Measurements from ENCODE around the gene RAB4A.
"Not testable (repeated sequence)": the region's sequence is repeated elsewhere in the genome, so short reads cannot be mapped to it uniquely, and the experiment has no call there.

RAB4A gene

DNA sequence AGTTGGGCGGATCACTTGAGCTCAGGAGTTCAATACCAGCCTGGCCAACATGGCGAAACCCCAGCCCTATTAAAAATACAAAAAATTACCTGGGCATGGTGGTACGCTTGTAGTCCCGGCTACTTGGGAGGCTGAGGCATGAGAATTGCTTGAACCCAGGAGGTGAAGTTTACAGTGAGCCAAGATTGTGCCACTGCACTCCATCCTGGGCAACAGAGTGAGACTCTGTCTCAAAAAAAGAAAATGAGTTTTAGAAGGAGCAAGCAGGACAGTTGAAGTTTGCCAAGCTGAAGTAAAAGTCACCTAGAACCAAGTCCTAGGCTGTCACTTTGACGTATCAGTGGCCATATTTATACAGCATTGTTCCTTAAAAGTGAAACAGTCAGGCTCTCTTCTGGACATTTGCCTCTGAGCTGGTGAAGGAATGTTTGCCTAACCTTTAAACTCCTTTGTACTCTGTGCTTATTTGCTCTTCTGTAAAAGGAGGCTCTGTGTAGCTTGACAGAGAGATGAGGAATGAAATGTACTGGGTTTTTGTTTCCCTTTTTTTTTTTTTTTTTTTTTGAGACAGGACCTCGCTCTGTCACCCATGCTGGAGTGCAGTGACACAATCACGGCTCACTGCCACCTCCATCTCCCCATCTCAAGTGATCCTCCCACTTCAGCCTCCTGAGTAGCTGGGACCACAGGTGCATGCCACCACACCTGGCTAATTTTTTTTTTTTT, 2.8 kb downstream of the RAB4A start:
- no peak for DNase-seq

DNA sequence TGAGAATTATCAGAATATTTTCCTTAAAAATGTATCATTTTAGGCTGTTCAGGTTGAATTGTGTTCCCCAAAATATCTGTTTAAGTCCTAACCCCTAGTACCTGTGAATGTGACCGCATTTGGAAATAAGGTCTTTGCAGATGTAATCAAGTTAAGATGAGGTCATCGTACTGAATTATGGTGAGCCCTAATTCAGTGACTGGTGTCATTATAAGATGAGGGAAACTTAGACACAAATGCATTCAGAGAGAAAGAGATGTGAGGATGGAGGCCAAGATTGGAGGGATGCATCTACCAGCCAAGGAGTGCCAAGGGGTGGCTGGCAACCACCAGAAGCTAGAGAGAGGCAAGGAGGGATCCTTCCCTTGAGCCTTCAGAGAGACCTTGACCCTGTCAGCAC, 4.1 kb downstream of the RAB4A start:
- DNase-seq, result no peak

DNA sequence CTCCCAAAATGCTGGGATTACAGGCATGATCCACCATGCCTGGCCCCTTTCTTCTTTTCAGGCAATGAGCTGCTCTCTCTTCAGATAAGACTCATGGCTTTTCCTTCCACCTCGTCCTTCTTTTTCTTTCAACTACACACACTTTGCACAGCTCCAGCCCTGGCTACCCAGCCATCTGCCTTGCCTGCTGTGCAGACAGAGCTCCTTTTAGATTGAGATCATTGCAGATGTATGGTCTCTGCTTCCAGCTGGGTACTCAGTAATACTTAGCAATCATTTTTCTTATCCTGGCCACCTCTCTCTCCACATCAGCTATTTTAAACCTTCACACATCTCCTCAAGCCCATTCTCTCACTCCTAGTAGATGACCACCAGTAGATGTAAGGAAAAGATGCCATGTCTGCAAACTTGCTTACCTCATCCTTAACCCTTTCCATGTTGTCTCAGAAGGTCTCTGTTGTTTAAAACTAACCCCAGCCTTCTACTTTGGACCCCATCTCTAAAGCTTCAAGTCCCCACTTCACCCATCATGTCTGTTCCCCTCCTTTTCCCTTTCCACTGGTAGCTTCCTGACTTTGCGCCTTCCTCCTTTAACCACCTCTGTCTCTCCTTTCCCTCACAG, 7.3 kb downstream of the RAB4A start:
- no peak for DNase-seq

DNA sequence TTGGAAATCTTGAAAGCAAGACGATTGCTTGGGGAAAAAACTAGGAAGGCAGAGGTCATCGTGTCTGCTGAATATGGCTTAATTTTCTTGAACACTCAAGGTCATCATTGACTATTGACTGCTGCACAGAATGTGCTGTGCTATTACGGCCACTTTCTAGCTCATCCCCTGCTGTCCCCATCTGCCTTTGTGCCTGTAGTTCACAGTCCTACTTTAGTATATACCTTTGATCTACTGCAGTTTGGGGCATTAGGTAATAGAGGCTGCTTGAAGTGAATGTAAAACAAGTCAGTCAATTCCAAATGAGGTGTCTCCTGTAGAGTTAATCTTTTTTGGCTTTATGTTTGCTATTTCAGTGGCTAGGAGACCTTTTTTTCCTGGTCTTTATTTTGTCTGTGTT, 8.3 kb downstream of the RAB4A start:
- DNase-seq, result no peak

DNA sequence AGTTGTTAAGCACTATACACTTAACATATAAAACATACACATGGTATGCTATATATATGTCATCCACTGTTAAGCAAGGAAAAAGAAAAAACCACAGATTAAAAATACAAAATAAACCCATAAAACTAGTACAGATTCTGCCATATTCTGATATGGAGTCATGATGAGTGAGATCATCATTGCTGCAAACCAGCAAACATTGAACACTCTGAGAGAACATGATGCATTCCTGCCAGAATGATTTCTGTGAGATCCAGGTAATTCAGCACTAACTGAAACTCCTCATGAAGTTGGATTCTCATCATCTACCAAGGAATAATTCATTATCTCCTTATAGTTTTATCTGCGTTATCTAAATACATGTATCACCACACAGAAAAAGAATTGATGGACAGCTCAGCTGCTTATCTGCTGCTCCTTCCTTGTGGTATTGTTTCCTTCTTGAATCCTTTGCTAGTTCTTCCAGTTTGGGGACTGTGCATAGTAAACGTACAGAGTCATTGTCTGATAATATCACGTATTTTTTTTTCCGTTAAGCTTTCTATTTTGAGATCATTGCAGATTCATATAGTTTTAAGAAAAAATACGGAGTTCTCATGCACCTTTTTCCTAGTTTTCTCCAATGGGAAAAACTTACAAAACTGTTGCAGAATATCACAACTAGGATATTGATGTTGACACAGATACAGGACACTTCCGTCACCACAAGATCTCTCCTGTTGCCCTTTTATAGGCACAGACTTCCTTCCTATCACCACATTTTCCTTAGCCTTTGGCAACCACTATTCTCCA, 9.3 kb downstream of the RAB4A start:
- DNase-seq, result no peak

DNA sequence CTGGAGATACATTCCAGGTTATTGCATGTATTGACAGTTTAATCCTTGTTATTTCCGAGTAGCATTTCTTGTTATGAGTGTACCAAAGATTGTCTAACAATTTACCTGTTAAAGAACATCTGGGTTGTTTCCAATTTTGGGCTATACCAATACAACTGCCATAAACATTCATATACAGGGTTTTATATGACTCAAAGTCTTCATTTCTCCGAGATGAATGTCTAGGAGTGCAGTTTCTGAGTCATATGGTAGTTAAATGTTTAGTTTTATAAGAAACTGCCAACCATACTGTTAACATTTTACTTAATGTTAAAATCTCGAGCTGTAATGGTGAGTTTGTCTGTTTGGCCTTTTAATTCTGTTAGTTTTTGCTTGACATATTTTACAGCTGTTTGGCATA, 10.0 kb downstream of the RAB4A start:
- no peak for DNase-seq

DNA sequence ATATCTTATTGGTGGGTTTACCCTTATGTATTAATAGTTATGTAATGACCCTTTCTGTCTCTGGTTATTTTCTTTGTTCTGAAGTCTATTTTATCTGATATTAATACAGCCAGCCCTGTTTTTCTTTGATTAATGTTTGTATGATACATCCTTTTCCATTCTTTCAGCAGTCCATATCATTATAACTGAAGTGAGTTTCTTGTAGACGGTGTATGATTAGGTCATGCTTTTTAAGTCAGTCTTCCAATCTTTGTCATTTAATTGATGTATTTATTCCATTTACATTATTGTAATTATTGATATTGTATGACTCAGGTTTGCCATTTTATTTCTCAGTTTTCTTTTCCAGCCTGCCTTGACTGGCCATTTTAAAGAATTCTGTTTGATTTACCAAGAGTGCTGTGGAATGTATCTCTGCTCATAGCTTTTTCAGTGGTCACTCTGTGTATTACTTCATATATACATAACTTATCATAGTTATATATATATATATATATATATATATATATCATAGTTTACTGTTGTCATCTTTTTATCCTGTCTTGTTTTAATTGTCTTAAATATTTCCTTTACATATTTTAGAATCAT, 10.5 kb downstream of the RAB4A start:
- DNase-seq, result no peak

DNA sequence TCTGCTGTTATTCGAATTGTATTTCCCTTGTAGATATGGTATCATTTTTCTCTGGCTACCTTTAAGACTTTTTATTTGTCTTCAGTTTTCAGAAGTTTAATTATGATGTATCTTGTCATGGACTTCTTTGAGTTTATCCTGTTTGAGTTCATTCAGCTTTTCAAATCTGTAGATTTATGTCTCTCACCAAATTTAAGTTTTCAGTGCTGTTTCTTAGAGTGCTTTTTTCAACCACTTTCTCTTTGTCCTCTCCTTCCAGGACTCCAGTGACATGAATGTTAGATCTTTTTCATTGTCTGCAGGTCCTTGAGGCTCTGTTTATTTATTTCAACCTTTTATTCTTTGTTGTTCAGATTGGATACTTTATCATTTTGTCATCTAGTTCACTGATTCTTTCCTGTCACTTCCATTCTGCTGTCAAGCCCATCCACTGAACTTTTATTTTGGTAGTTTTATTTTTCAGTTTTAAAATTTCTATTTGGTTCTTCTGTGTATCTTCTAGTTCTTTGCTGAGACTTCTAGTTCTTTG, 11.4 kb downstream of the RAB4A start:
- no peak for DNase-seq

DNA sequence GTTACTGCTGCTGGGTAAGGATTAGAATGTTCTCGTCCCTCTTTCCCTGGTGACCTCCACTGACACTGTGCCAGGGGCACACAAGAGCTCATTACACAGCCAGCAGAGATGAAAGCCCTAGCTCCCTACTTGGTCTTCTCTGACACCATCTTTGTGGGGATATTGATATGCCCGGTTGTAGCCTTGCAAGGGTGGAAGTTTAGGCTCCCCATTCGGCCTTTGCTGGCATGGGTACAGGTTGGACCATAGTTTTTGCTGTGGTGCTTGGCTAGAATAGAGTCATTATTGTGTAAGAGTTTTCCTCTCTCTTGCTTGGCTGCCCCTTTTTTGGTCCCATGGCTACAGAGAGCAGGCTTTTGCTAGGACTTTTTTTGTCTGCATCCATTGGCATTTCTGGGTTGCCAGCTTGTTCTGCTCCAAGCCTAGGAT, 12.3 kb downstream of the RAB4A start:
- no peak for DNase-seq

DNA sequence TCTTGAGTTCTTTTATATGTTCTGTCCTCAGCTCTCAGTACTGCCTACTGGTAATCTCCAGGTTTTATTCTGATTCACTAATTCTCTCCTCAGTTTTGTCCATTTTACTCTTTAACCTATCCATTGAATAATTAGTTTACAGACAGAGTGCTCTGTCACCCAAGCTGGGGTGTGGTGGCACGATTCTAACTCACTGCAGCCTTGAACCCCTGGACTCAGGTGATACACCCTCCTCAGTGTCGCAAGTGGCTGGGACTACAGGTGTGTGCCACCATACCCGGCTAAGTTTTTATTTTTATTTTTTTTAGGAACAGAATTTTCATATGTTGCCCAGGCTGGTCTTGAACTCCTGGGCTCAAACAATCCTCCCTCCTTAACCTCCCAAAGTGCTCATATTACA, 14.0 kb downstream of the RAB4A start:
- DNase-seq, result no peak

DNA sequence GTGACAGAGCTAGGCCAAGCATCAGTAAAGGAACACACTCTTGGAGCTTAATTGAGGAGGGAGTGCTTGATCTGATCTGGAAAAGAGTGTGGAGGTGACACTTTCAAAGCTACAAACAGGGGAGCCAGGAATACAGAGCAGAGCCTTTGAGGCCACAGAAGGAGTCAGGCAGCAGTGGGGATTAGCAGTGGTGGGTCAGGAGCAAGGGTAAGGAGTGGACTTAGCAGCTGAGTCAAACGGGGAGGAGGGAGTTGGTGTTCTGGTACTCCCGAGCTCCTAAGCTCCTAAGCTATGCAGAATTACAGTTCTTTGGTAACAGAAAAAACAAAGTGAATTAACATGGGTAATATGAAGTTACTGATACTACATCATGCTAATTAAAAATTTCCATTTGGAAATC, 14.5 kb downstream of the RAB4A start:
- DNase-seq, result no peak

DNA sequence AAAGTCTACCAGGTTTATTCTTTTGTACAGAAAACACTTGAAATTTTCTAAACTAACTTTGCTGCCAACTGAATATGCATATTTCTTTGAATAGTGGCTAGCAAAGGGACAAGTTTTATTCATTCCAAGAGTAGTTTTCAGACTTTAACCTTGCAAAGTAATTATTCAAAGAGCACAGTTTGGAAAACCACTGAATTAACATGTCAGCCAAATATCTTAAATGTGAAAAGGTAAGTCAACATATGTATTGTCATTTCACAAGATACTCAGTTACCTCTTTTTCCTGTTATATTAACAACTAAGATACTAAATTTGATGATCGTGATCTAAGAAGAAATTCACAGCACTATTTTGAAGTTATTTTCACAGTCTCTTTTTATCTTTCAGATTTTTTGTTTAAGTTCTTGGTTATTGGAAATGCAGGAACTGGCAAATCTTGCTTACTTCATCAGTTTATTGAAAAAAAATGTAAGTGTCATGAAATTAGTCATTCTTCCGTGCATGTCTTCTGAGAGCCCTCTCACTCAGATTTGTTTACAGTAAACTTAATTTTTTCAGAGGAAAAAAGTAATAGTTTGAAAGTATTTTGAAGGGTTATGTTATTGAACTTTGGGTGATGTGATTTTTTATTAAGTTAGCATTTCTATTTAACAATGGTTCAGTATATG, 15.3 kb downstream of the RAB4A start:
- DNase-seq, result no peak

DNA sequence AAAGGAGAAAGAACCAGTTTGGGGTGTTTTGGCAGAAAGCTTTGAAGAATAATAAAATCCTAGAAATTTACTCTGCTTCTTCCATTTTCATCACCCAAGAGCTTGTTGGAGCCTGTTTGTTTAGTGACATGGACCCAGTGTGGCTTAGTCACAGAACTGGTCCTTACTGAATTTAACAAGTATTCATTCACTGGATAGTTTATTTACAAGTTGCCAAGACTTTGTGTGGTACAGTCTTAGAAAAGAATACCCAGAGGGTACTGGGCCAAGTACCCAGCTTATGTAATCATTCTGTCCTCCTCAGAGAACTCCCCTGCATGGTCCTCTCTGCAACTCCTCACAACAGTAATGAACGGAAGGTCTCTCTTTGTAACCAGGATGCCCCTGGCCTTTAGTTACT, 16.4 kb downstream of the RAB4A start:
- DNase-seq, result no peak

DNA sequence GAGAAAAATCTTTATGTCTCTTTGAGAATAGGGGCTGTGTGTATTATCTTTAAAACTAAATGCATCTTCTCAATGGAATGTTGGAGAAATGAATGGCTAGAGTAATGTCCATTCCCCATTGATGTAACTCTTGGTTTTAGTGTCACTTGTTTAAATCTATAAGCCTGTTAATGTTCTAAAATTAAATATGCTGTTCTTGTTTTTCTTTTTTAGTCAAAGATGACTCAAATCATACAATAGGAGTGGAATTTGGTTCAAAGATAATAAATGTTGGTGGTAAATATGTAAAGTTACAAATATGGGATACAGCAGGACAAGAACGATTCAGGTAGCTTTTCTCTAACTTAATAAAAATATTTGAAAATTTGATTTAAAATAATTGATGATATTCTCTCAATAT, 17.6 kb downstream of the RAB4A start:
- no peak for DNase-seq

DNA sequence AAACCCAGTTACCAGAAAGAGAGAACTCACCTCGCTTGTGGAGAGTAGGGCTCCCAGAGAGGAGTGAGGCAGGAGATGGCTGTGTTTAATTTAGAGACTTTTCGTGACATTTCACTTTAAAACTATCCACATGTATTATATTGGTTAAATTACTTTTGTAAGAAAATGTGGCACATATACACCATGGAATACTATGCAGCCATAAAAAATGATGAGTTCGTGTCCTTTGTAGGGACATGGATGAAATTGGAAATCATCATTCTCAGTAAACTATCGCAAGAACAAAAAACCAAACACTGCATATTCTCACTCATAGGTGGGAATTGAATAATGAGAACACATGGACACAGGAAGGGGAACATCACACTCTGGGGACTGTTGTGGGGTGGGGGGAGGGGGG, 20.8 kb downstream of the RAB4A start:
- DNase-seq, result not testable (repeated sequence)

DNA sequence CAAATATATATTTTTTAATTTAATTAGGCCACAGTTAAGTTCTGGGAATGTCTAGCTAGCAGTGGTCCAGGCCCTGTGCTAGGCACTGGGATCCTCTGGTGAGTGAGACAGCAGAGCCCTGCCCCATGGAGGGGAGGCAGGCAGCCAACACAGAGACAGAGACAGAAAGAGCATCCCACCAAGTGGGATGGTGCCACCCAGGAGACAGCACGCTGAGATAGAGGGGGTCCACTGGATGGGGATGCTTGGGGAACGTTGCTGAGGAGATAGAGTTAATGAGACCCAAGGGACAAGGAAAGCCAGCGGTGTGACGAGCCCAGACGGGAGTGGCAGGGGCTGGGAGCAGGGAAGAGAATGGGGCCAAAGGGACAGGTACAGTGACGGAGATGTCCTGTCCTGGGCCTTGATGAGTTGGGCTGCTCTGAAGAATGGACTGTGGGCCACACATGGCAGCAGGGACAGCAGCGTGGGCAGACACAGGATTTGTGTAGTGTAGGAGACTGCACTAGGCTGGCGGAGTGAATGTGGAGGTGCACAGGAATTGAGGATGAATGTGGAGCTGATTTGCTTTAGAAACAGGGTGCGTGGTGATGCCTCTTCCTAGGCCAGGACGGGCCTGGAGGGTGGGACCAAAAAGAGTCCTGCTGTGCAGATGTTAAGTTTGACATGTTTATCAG, 22.8 kb downstream of the RAB4A start:
- no peak for DNase-seq

DNA sequence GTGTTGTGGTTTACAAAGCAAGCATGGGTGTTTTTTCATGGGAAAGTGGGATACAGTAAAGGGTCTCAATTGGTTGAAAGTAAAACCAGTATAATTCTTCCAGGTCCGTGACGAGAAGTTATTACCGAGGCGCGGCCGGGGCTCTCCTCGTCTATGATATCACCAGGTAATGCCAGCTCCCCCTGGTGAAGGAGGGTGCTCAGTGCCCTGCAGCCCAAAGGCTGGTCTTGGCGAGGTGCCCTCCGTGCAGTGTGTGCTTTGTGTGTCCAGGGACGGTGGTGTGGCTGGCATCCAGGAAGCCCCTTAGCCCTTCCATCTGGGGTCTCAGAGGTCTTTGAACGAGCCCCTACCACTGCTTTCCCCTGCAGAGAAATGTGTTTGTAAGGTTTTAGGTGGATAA, 24.8 kb downstream of the RAB4A start:
- DNase-seq, result no peak

DNA sequence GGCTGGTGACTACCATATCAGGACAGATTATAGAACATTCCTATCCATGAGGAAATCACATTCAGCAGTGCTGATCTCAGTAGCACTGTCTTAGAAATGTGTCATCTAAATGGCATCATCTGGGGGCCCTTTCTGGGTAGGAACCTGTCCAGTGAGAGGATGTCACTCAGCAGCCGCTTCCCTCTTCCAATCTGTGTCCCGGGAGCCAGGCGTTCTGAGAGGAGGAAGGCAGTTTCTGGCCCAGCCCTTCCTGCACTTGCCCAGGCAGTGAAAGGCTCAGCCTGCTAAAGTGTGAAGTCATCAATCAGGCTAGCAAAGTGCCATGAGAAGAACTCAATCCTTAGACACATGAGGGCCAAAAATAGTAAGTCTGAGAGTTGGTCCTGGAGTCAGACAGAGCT, 25.6 kb downstream of the RAB4A start:
- no peak for DNase-seq

DNA sequence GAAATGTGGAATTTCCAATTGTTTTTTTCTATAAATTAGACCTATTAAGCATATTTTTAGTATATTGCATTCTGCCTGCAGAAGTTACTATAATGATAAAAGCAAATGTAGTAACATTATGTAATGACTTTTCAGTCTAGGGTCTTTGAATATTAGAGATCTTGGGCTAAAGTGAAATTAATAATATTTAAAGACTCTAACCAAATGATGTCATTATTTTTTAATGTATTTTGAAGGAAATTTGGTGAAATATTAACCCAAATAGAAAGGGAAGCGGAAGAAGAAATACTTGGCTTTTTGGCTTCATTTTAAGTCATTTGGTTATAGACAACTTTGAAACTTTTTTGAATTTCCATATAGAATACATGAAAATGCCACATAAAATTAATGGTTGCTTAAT, 26.8 kb downstream of the RAB4A start:
- DNase-seq, result no peak

DNA sequence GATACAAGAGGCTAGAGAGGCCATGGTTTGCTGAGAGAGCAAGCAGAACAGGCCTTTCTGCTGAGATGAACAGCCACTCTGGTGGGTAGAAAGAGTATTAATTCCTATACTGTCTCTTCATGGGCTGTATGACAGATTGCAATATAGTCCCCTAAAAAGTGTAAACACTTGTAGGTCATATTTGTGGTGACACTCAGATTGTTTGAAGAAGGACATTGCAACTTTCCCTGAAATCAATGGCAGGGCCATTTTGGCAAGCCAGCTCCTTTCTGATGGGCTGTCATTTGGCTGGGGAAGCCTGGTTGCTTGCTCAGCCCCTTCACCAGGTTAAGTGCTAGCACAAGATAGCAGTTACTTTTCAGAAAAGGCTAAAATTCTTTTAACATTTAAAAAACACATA, 27.5 kb downstream of the RAB4A start:
- DNase-seq, result no peak

DNA sequence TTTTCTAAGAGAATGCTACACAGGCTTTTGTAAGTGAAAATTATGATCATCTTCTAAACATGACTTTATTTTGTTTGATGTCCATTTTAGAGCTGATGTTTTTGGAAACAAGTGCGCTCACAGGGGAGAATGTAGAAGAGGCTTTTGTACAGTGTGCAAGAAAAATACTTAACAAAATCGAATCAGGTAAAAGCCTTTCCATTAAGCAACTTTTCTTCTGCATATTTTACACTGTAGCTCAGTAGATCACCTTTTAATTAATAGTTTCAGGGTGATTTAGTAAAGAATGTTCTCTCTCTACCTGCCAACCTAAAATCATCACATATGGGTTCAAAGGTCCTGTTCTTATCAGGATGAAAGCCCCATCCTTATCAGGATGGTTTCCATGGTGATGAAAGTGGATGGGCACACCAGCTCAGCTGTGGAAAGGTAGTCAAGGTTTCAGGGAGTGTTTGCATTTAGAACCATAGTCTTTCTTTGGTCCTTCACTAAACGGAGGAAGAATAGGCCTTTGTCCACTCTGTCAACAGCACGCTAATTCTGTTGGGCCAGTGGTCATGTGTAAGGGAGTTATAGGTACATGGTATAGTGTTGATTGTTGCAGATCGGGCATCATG, 28.1 kb downstream of the RAB4A start:
- no peak for DNase-seq
